Astrocyte (in vitro differentiated cells and primary cell): ENCODE results near the gene SAV1. TPM values are rescaled to one million over a fixed set of nuclear protein-coding genes. Genes with fewer than 3 reads are reported as not detected.
A peak's percentile ranks its signal among the peaks of the same experiment; 100 is the strongest.

Experiments used
- DNase-seq: peaks from one replicate; pipeline ENCODE4 v3.0.0-alpha.2; 2010; ENCODE audit warnings: low read depth
- FAIRE-seq: peaks from 2 replicates; lab custom pipeline; 2011; peaks lifted over from hg19 to GRCh38; lab: Jason Lieb, UNC
- H2AFZ ChIP-seq: 2 replicates; pipeline ENCODE4 v1.6.0; 2012; ENCODE audit warnings: low read depth, low read length, inconsistent platforms
- H3K27ac ChIP-seq: 2 replicates; pipeline ENCODE4 v1.5.1; 2011; ENCODE audit warnings: low read depth, low read length, inconsistent platforms
- H3K27me3 ChIP-seq: 2 replicates; pipeline ENCODE4 v1.6.0; 2011; ENCODE audit warnings: low read length, inconsistent platforms; ENCODE audit not compliant: insufficient read depth
- H3K36me3 ChIP-seq: 2 replicates; pipeline ENCODE4 v1.5.1; 2011; ENCODE audit warnings: low read length, inconsistent platforms; ENCODE audit not compliant: insufficient read depth
- H3K4me1 ChIP-seq: 2 replicates; pipeline ENCODE4 v1.5.1; 2011; ENCODE audit warnings: low read length, inconsistent platforms; ENCODE audit not compliant: insufficient read depth
- H3K4me2 ChIP-seq: 2 replicates; pipeline ENCODE4 v1.6.0; 2012; ENCODE audit warnings: low read length, inconsistent platforms
- H3K4me3 ChIP-seq: 2 replicates; pipeline ENCODE4 v1.5.1; 2011; ENCODE audit warnings: low read depth, mild to moderate bottlenecking, low read length, inconsistent platforms; ENCODE audit not compliant: insufficient read depth
- H3K79me2 ChIP-seq: 2 replicates; pipeline ENCODE4 v1.6.0; 2012; ENCODE audit warnings: mild to moderate bottlenecking, low read length, inconsistent platforms; ENCODE audit not compliant: insufficient read depth
- H3K9ac ChIP-seq: 2 replicates; pipeline ENCODE4 v1.6.0; 2012; ENCODE audit warnings: mild to moderate bottlenecking, low read length, inconsistent platforms
- H3K9me3 ChIP-seq: 2 replicates; pipeline ENCODE4 v1.5.1; 2012; ENCODE audit warnings: low read depth, mild to moderate bottlenecking, low read length, inconsistent platforms; ENCODE audit not compliant: insufficient read depth
- H4K20me1 ChIP-seq: 2 replicates; pipeline ENCODE4 v1.6.0; 2012; ENCODE audit warnings: low read length, inconsistent platforms; ENCODE audit not compliant: insufficient read depth
- H3K27ac Mint-ChIP-seq: one replicate; pipeline ENCODE4 v1.8.0; 2021; ENCODE audit warnings: mild to moderate bottlenecking, mixed read lengths; ENCODE audit not compliant: unreplicated experiment
- H3K27me3 Mint-ChIP-seq: one replicate; pipeline ENCODE4 v1.8.0; 2021; ENCODE audit warnings: low read depth, mixed read lengths; ENCODE audit not compliant: unreplicated experiment
- H3K36me3 Mint-ChIP-seq: one replicate; pipeline ENCODE4 v1.8.0; 2021; ENCODE audit warnings: low read depth, mixed read lengths; ENCODE audit not compliant: unreplicated experiment
- H3K4me1 Mint-ChIP-seq: one replicate; pipeline ENCODE4 v1.8.0; 2021; ENCODE audit warnings: low read depth, mixed read lengths; ENCODE audit not compliant: unreplicated experiment
- H3K4me3 Mint-ChIP-seq: one replicate; pipeline ENCODE4 v1.8.0; 2021; ENCODE audit warnings: mild to moderate bottlenecking, moderate library complexity, mixed read lengths; ENCODE audit not compliant: unreplicated experiment
- H3K9me3 Mint-ChIP-seq: one replicate; pipeline ENCODE4 v1.8.0; 2021; ENCODE audit warnings: mild to moderate bottlenecking, mixed read lengths; ENCODE audit not compliant: unreplicated experiment
- CTCF ChIP-seq: IDR thresholded peaks from 2 replicates; pipeline ENCODE4 v1.5.1; 2011; ENCODE audit warnings: low read depth, mild to moderate bottlenecking, inconsistent platforms, low read length, moderate library complexity; ENCODE audit not compliant: insufficient read depth
- EZH2 ChIP-seq: IDR thresholded peaks from 2 replicates; pipeline ENCODE4 v1.6.1; 2012; ENCODE audit warnings: mild to moderate bottlenecking, low read length, inconsistent platforms; ENCODE audit not compliant: insufficient read depth
- total RNA-seq: library from RNA; stranded (reverse); gene quantifications from 2 replicates; pipeline ENCODE4 v1.2.1, GENCODE V29; 2021

Gene SAV1
- total RNA-seq, 1 donor from 2014 or later = 26.3 TPM

DNA sequence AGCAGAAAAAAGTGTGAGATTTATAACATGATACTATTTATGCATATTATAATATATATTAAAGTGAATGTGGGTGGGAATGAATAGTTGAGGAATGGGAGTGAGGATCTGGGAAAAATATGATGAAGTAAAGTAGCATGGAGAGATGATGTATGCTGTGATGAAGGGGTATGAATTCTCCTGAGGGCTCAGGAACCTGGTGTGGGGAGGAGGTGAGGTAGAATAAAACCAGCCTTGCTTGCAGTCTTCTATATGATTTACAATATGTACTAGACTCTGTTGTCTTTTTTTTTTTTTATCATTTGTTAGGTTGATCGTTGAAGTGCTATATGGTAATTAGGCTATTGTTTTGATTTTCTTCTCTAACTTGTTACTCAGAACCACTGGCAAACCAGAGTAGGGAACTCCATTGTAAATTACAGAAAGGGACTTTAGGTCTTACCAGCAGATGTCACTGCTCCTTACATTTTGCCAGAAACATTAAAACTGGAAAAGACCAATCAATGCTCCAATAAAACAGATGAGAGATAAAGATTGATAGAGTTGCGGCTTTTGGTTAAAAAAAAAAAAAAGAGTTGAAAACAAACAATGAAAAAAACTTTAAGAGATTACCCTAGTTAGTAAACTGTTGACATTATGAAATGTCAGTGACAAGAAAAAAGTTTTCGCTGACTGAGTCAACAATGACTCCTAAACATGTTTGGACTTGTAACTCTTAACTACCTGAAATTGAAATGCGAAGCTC is 68.2 kb downstream of the SAV1 start:
- no peaks in the 10 kb centered on the region for H3K79me2 ChIP-seq
- peaks cover 5% of the 10 kb centered on the region for H3K36me3 Mint-ChIP-seq
- no peaks in the 10 kb centered on the region for H3K9me3 ChIP-seq
- TF ChIP-seq EZH2 (no peak), CTCF (peak; percentile 61)
- no peaks in the 10 kb centered on the region for H3K27me3 ChIP-seq
- DNase-seq (peak; percentile 31), FAIRE-seq (peak; percentile 76)
- no peaks in the 10 kb centered on the region for H3K27me3 Mint-ChIP-seq
- no peak overlapping the region for H3K9ac ChIP-seq
- no peaks in the 10 kb centered on the region for H3K9me3 Mint-ChIP-seq
- H3K4me1 ChIP-seq = peaks cover 9% of the 10 kb centered on the region
- peak overlapping the region; percentile 20 for H3K4me2 ChIP-seq
- H3K4me3 ChIP-seq = no peak overlapping the region
- no peaks in the 10 kb centered on the region for H3K36me3 ChIP-seq
- H3K27ac Mint-ChIP-seq = peak overlapping the region; percentile 67
- H3K27ac ChIP-seq = no peak overlapping the region
- no peak overlapping the region for H2AFZ ChIP-seq
- H3K4me1 Mint-ChIP-seq = peaks cover 22% of the 10 kb centered on the region
- H4K20me1 ChIP-seq = no peaks in the 10 kb centered on the region
- no peak overlapping the region for H3K4me3 Mint-ChIP-seq

GRCh38 chr14:50598765-50599164 is 69.3 kb downstream of the SAV1 start:
- FAIRE-seq (no peak), DNase-seq (no peak)
- H3K27ac ChIP-seq = no peak overlapping the region
- H3K4me2 ChIP-seq = no peak overlapping the region
- no peak overlapping the region for H2AFZ ChIP-seq
- H4K20me1 ChIP-seq = no peaks in the 10 kb centered on the region
- no peaks in the 10 kb centered on the region for H3K36me3 ChIP-seq
- no peaks in the 10 kb centered on the region for H3K27me3 Mint-ChIP-seq
- H3K9me3 Mint-ChIP-seq = no peaks in the 10 kb centered on the region
- no peaks in the 10 kb centered on the region for H3K79me2 ChIP-seq
- H3K4me1 Mint-ChIP-seq = peaks cover 21% of the 10 kb centered on the region
- H3K9me3 ChIP-seq = no peaks in the 10 kb centered on the region
- no peak overlapping the region for H3K4me3 Mint-ChIP-seq
- no peak overlapping the region for H3K4me3 ChIP-seq
- H3K36me3 Mint-ChIP-seq = peaks cover 8% of the 10 kb centered on the region
- H3K9ac ChIP-seq = no peak overlapping the region
- no peak for TF ChIP-seq CTCF
- no peak for TF ChIP-seq EZH2
- peaks cover 9% of the 10 kb centered on the region for H3K4me1 ChIP-seq
- no peaks in the 10 kb centered on the region for H3K27me3 ChIP-seq
- H3K27ac Mint-ChIP-seq = no peak overlapping the region

GRCh38 chr14:50594577-50595316 is 73.4 kb downstream of the SAV1 start:
- H3K36me3 ChIP-seq = no peaks in the 10 kb centered on the region
- no peak overlapping the region for H3K27ac ChIP-seq
- no peak overlapping the region for H3K4me2 ChIP-seq
- H3K9ac ChIP-seq = no peak overlapping the region
- TF ChIP-seq CTCF = no peak
- no peak for TF ChIP-seq EZH2
- FAIRE-seq = no peak
- no peaks in the 10 kb centered on the region for H3K27me3 ChIP-seq
- Mint-ChIP-seq H3K9me3 (no peaks in the 10 kb centered on the region), H3K4me3 (no peak overlapping the region), H3K4me1 (peaks cover 3% of the 10 kb centered on the region), H3K27ac (no peak overlapping the region), H3K27me3 (no peaks in the 10 kb centered on the region), H3K36me3 (peaks cover 4% of the 10 kb centered on the region)
- no peaks in the 10 kb centered on the region for H4K20me1 ChIP-seq
- DNase-seq = no peak
- H3K9me3 ChIP-seq = no peaks in the 10 kb centered on the region
- no peaks in the 10 kb centered on the region for H3K79me2 ChIP-seq
- H3K4me1 ChIP-seq = peaks cover 1% of the 10 kb centered on the region
- no peak overlapping the region for H2AFZ ChIP-seq
- no peak overlapping the region for H3K4me3 ChIP-seq
